Gastroesophageal sphincter (tissue), 3 donors: Measurements from ENCODE around the gene DYNLT2.

Experiments used
- CTCF ChIP-seq, 4 experiments: fragments of 200-600 bp in 2 of 4; fragments of 450-650 bp in 2 of 4; sonication (generic) in 1 of 4; IDR thresholded peaks; one replicate each; pipeline ENCODE4 v1.5.1; 2017 to 2019; ENCODE audit warnings: antibody characterized with exemption in 4 of 4, mild to moderate bottlenecking in 2 of 4, moderate library complexity in 2 of 4
- POLR2A ChIP-seq, 2 donors: fragments of 450-650 bp; IDR thresholded peaks; one replicate each; pipeline ENCODE4 v1.6.1; 2017; ENCODE audit warnings: antibody characterized with exemption in 2 of 2, mild to moderate bottlenecking in 2 of 2, moderate library complexity in 1 of 2
- POLR2AphosphoS5 ChIP-seq: sonication (generic); formaldehyde crosslinking; IDR thresholded peaks from one replicate; pipeline ENCODE4 v1.6.1; 2017; ENCODE audit warnings: antibody characterized with exemption

- TF ChIP-seq CTCF (IDR thresholded peaks at IDR 0.05) = no peak
- TF ChIP-seq POLR2AphosphoS5 = no peak
- no peak for TF ChIP-seq POLR2A (IDR thresholded peaks at IDR 0.05)
Measured at GRCh38 chr6:169763308-169763707, 11.9 kb upstream of the DYNLT2 start.
